BE2C (cell line): ENCODE measurements around the gene ICA1.

Experiments used
- DNase-seq: peaks from one replicate; pipeline ENCODE4 v3.0.0-alpha.2; 2020
- H3K27me3 ChIP-seq: fragments of 250-450 bp; sonication (Bioruptor Pico); 2 replicates; pipeline ENCODE4 v1.5.1; 2020; ENCODE audit warnings: mild to moderate bottlenecking
- H3K36me3 ChIP-seq: fragments of 250-450 bp; sonication (Bioruptor Pico); 2 replicates; pipeline ENCODE4 v1.5.1; 2020; ENCODE audit warnings: mild to moderate bottlenecking
- H3K4me1 ChIP-seq: fragments of 250-450 bp; sonication (Bioruptor Pico); 2 replicates; pipeline ENCODE4 v1.5.1; 2020
- H3K4me3 ChIP-seq: 2 replicates; pipeline ENCODE4 v1.5.1; 2011; ENCODE audit warnings: low read depth, low read length
- H3K9me3 ChIP-seq: fragments of 250-450 bp; sonication (Bioruptor Pico); 2 replicates; pipeline ENCODE4 v1.5.1; 2020
- TF ChIP-seq, protein P1 (sequence below): IDR thresholded peaks from 2 replicates; pipeline ENCODE4 v1.5.1; 2012; ENCODE audit warnings: mild to moderate bottlenecking, low read depth, low read length

ICA1 gene

DNA sequence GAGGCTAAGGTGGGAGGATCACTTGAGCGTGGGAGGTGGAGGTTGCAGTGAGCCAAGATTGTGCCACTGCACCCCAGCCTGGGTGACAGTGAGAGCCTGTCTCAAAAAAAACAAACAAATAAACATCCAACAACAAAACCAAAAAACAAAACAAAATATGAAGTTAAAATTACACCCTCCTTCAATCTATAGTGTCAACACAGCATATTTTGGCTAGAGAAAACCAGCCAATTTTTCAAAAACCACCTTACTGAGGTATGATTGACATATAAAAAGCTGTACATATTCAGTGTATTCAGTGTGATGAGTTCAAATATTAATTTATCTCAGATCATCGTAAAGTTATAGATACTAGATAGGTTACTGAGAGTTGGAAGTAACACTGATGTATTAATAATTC lies 102.4 kb downstream of the ICA1 start:
- Histone ChIP-seq H3K4me1 (no peaks in the 10 kb centered on the region), H3K36me3 (peaks cover 21% of the 10 kb centered on the region), H3K27me3 (no peaks in the 10 kb centered on the region), H3K9me3 (no peaks in the 10 kb centered on the region), H3K4me3 (no peak overlapping the region)
- DNase-seq, result no peak
- TF ChIP-seq, protein P1, sequence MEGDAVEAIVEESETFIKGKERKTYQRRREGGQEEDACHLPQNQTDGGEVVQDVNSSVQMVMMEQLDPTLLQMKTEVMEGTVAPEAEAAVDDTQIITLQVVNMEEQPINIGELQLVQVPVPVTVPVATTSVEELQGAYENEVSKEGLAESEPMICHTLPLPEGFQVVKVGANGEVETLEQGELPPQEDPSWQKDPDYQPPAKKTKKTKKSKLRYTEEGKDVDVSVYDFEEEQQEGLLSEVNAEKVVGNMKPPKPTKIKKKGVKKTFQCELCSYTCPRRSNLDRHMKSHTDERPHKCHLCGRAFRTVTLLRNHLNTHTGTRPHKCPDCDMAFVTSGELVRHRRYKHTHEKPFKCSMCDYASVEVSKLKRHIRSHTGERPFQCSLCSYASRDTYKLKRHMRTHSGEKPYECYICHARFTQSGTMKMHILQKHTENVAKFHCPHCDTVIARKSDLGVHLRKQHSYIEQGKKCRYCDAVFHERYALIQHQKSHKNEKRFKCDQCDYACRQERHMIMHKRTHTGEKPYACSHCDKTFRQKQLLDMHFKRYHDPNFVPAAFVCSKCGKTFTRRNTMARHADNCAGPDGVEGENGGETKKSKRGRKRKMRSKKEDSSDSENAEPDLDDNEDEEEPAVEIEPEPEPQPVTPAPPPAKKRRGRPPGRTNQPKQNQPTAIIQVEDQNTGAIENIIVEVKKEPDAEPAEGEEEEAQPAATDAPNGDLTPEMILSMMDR, result no peak

DNA sequence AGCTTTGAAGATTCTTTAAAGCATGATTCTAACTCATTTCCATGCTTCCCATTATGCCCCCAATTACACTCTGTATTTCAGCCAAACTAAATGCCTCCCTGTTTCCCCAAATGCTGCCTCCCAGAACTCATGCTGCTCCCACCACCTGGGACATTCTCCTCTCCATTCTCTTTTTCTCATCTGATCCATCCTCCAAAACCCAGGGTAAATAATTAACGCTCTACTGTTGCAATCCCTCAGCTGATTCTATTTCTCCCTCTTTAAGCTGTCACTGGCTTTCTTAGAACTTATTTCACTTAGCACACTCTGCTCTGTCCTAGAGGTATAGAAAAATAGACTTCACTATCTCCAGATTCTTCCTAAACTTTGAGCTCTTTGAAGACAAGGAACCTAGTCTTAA lies 104.7 kb downstream of the ICA1 start:
- Histone ChIP-seq H3K27me3 (no peaks in the 10 kb centered on the region), H3K4me3 (no peak overlapping the region), H3K36me3 (peaks cover 30% of the 10 kb centered on the region), H3K4me1 (no peaks in the 10 kb centered on the region), H3K9me3 (no peaks in the 10 kb centered on the region)
- TF ChIP-seq, protein P1, result no peak
- no peak for DNase-seq

DNA sequence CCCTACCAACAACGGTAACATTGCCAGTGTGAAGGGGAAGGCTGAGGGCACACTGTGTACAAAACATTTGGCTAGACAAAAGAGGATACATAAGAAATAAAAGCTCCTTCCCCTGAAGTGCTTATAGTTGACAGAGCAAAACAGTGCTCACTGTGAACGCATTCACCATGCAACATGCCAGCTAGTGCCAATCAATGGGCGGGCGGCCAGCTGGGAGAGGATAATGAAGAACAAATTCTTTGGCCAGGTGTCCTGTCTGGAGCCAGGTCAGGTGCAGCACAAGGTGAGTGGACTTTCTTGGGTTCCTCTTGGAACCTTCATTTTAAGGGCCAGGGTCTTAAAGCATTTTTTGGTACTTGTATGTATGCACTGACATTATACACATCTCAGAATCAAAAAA lies 106.1 kb downstream of the ICA1 start:
- H3K9me3 ChIP-seq, result no peaks in the 10 kb centered on the region
- DNase-seq, result no peak
- H3K4me1 ChIP-seq, result no peaks in the 10 kb centered on the region

DNA sequence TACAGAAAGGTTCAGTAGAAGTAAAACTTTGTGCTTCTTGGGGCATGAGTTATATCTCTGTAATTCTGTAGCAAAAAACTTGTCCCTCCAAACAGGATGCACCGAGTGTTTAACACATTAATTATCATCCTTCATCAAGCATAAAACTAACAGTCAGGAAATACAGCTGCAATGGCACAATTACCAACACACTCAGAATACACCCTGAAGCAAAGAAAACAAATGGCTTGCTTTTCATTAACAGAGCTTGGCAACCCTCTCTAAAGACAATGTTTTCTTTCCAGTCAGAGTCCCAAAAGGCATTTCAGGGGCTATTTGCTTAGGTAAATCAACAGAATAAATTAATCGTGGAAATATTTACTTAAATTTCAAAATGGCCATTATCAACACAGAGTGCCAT lies 107.7 kb downstream of the ICA1 start:
- TF ChIP-seq, protein P1, result no peak
- DNase-seq, result no peak
- H3K4me3 ChIP-seq, result no peak overlapping the region
- no peaks in the 10 kb centered on the region for H3K27me3 ChIP-seq
- no peaks in the 10 kb centered on the region for H3K4me1 ChIP-seq
- peaks cover 30% of the 10 kb centered on the region for H3K36me3 ChIP-seq
- no peaks in the 10 kb centered on the region for H3K9me3 ChIP-seq

More for the DNA sequence above, 106.1 kb downstream of the ICA1 start:
- H3K27me3 ChIP-seq, result no peaks in the 10 kb centered on the region
- peaks cover 30% of the 10 kb centered on the region for H3K36me3 ChIP-seq
- TF ChIP-seq, protein P1, result no peak
- H3K4me3 ChIP-seq, result no peak overlapping the region

DNA sequence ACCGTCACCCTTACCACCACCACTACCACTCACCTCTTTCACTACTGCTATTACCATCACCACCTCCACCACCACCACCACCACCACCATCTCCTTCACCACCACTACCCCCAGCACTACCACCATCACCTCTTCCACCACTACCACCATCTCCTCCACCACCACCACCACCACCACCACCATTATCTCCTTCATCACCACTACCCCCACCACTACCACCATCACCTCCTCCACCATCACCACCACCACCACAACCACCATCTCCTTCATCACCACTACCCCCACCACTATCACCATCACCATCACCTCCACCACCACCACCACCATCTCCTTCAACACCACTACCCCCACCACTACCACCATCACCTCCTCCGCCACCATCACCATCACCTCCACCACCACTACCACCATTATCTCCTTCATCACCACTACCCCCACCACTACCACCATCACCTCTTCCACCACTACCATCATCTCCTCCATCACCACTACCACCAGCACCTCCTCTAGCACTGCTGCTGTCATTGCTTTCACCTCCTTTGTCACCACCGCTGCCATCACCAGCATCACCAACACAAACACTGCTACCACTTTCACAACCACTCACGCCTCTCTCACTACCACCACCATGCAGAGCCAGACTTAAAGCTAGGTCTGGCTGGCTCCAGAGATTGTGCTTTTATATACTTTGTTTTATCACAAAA lies 109.3 kb downstream of the ICA1 start:
- no peak for DNase-seq
- H3K36me3 ChIP-seq, result peaks cover 23% of the 10 kb centered on the region
- peaks cover 3% of the 10 kb centered on the region for H3K4me1 ChIP-seq
- H3K4me3 ChIP-seq, result no peak overlapping the region
- H3K27me3 ChIP-seq, result no peaks in the 10 kb centered on the region
- TF ChIP-seq, protein P1, result no peak
- no peaks in the 10 kb centered on the region for H3K9me3 ChIP-seq

DNA sequence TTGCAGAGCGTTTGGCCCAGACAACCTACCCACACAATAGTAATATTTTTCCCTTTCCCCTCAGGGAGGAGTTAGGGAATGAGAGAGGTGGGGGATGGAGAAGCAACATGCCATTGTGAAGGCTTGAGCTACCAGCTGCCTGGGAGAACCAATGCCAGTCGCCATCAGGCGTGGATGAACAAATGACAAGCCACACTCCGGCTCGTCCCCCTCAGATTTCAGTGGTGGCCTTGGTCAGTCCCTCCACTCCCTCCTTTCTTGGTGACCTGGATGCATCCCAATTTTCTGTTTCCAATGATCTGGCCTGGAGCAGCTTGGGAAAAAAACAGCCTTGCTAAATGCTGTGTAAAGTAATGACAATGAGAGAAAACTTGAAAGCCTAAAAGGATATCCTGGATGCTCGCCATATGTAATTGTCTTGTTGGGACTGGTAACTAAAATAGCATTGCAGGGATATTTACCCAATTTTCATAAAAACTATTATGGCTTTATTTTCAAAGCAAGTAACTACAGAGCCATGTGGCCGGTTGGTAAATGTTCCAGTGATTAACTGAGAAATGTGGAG lies 110.7 kb downstream of the ICA1 start:
- Histone ChIP-seq H3K4me1 (peaks cover 13% of the 10 kb centered on the region), H3K4me3 (no peak overlapping the region), H3K36me3 (peaks cover 23% of the 10 kb centered on the region), H3K9me3 (no peaks in the 10 kb centered on the region), H3K27me3 (no peaks in the 10 kb centered on the region)
- TF ChIP-seq, protein P1, result no peak
- DNase-seq, result no peak
